ENCODE measurements around the gene TMED4. TPM values are rescaled to one million over a fixed set of nuclear protein-coding genes. Genes with fewer than 3 reads are reported as not detected.
"Not testable (repeated sequence)": the region's sequence is repeated elsewhere in the genome, so short reads cannot be mapped to it uniquely, and the experiment has no call there.

Gene TMED4
- total RNA-seq, 1 donor from 2014 or later: 72.4 TPM

DNA sequence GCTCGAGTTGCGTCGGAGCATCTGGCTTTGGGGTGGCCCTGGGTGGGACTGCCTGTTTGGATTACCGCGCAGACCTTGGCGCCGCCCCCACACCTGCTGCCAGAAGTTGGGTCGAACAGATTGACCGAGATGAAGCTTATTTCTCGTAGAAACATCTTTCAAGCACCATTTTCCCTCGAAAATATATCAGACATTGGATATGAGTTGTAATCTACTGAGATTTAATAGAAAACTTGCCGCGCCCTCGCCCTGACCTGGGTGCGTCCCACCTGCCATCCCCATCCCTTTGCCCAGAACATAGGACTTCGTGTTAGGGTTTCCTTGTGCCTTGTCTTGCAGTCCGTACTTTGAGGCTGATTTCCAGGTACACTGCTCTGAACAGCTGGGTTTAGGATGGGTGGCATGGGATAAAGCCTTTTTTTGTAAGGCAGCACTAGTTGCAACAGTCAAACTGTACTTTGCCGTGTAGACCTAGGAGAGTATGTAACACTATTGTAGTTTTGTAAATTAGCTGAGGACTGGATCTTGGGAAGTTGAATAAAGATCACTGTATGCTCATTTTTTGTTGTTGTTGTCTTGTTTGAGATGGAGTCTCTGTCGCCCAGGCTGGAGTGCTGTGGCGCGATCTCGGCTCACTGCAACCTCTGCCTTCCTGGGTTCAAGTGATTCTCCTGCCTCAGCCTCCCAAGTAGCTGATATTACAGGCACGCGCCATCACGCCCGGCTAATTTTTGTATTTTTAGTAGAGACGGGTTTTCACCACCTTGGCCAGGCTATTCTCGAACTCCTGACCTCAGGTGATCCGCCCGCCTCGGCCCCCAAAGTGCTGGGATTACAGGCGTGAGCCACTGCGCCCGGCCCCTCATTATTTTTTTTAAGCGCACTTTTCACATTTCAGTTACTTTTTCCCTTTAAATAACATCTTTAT is 25.4 kb upstream of the TMED4 start:
- DNase-seq (ENCODE audit: low read depth, low spot score): no peak

DNA sequence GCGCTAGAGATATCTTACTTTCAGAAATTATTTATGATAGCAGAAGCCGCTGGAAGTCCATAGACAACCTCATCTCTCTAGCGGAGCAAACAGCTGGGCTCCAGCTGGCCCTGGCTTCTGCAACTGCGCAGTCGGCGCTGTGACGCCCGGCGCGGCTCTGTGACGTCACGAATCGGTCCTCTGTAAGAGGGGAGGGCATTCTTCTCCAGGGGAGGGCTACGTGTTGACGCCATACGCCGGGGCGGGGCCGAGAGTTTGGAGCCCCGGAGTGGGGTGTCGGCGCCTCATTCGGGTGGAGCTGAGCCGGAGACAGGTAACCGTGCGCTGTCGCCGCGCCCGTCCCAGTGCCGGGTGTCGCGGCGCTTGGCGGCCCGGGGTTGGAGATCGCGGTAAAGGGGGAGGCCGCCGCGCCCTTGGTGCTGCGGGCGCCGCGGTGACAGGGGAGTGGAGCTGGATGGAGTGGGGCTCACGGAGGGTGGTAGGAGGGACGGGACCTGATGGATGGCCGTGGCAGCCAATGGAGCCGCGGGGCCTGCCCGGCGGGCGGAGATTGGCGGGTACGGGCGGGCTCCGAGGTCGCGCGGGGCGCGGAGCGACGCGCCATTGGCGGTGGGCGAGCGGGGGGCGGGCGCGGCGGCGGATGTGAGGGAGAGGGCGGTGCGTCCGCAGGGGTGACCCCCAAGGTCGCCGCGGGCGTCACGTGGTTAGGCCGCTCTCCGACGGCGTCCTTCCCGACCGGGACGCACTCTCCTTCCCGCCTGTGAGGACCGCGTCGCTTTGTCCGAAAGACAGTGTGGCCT is 24.5 kb upstream of the TMED4 start, which contains the start of gene OGDH:
Gene OGDH, plus strand, starts transcription at position 287 of the 800 bp plus-strand sequence. CDS start 17,717 bp downstream, outside the sequence.
- peak; percentile 96 for DNase-seq (ENCODE audit: low read depth, low spot score)

DNA sequence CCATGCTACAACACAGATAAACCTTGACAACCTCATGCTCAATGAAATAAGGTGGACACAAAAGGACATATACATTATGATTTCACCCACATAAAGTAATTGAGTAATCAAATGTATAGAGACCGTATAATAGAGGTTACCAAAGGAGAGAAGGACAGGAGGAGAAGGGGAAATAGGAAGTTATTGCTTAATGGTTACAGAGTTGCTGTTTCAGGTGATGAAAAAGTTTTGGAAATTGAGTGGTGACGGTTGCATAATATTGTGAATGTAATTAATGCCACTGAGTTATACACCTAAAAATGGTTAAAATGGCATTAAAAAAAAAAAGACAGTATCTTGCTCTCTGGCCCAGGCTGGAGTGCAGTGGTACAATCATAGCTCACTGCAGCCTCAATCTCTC is 22.9 kb upstream of the TMED4 start:
- no peak for DNase-seq (ENCODE audit: low read depth, low spot score)

DNA sequence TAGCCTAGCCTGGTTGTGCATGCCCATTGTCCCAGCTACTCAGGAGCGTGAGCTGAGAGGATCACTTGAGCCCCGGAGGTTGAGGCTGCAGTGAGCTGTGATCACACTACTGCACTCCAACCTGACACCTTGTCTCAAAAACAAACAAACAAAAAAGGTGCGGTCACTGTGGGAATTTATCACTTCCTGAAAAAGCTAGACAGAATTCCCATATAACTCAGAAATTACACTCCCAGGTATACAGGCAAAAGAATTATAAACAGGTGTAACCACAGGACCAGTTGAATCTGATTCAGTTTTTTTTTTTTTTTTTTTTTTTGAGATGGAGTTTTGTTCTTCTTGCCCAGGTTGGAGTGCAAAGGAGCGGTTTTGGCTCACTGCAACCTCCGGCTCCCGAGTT is 21.2 kb upstream of the TMED4 start:
- DNase-seq (ENCODE audit: low read depth, low spot score): no peak

DNA sequence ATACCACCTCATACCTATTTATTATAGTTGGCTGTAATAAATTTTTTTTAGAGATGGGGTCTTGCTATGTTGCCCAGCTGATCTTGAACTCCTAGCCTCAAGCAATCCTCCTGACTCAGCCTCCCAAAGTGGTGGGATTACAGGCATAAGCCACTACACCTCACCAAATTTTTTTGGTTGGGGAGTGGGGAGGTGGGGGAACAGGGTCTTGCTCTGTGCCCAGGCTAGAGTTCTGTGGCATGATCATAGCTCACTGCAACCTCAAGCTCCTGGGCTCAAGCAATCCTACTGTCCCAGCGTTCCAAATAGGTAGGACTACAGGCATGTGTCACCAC is 20.5 kb upstream of the TMED4 start:
- DNase-seq (ENCODE audit: low read depth, low spot score): no peak

DNA sequence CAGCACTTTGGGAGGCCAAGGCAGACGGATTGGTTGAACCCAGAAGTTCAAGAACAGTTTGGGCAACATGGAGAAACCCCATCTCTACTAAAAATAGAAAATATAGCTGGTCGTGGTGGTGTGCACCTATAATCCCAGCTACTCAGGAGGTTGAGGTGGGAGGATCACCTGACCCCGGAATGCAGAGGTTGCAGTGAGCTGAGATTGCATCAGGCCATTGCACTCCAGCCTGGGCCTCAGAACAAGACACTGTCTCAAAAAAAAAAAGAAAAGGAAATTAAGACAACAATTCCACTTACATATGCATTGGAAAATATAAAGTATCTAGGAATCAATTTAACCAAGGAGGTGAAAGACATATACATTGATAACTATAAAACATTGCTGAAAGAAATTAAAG is 17.2 kb upstream of the TMED4 start:
- no peak for DNase-seq (ENCODE audit: low read depth, low spot score)

DNA sequence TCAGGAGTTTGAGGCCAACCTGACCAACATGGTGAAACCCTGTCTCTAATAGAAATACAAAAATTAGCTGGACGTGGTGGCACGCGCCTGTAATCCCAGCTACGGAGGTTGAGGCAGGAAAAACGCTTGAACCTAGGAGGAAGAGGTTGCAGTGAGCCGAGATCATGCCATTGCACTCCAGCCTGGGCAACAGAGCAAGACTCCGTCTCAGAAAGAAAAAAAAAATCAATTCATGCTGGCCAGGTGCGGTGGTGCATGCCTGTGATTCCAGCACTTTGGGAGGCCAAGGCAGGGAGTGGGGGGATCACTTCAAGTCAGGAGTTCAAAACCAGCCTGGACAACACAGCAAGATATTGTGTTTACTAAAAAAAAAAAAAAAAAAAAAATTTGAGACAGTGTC is 15.2 kb upstream of the TMED4 start:
- DNase-seq (ENCODE audit: low read depth, low spot score): not testable (repeated sequence)

DNA sequence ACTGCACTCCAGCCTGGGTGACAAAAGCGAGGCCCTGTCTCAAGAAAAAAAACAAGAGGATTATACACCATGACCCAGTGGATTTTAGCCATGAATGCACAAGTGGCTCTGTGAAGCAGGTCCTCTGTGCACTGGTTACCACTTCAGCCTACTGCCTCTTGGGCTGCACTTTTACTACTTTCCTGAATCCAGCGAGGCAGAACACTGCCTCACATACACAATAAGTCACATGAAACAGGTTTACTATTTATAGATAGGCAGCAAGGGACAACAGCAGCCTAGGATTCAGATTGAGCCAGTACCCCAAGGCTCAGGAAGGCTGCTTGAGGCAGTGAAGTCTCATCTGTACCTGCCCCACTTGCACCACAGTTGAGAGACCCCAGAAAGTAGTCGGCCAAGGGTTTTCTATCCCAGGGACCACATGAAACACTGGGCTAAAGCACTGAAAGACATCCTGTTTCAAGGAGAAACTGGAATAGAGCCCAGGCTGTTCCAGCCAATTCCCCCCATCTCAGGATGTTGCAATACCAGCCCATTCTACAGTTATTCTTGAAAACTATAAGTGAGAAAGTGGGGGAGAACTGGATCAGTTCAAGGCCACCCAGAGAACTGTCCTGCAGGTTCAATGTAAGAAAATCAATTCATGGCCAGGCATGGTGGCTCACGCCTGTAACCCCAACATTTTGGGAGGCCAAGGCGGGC is 14.1 kb upstream of the TMED4 start:
- no peak for DNase-seq (ENCODE audit: low read depth, low spot score)

DNA sequence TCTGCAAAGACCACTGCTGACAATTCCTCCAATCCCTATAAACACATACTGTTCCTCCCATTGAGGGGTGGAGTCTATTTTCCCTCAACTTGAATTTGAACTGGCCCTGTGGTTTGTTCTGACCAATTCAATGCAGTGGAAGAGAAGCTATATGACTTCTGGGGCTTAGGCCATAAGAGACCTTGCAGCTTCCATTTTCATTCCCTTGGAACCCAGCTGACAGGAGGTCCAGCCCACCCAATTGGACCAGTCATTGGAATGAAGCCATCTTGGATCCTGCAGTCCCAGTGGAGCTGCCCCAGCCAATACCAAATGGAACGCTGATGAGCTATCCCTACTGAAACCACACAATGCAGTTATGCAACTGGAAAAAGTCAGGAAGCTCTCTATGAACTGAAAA is 8.9 kb upstream of the TMED4 start:
- no peak for DNase-seq (ENCODE audit: low read depth, low spot score)

DNA sequence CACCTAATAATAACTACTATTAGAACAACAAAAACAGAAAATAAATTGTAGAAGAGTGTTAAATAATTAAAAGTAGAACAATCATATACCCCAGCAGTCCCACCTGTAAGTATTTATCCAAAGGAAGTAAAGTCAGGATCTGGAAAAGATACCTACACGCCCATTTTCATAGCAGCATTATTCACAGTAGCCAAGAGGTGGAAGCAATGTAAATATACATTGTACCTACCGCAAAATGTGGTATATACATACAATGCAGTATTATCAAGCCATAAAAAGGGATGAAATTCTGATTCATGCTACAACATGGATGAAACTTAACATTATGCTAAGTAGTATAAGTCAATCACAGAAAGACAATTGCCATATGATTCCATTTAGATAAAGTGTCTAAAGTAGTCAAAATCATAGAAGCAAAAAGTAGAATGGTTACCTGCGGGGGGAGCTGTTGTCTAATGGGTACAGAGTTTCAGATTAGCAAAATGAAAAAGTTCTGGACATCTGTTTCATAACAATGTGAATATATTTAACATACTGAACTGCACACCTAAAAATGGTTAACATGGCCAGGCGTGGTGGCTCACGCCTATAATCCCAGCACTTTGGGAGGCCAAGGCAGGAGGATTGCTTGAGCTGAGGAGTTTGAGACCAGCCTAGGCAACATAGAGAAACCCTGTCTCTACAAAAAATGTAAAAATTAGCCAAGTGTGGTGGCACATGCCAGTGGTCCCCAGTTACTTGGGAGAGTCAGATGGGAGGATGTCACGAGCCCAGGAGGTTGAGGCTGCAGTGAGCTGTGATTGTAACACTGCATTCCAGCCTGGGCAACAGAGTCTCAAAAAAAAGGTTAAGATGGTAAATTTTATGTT is 6.0 kb upstream of the TMED4 start:
- no peak for DNase-seq (ENCODE audit: low read depth, low spot score)

DNA sequence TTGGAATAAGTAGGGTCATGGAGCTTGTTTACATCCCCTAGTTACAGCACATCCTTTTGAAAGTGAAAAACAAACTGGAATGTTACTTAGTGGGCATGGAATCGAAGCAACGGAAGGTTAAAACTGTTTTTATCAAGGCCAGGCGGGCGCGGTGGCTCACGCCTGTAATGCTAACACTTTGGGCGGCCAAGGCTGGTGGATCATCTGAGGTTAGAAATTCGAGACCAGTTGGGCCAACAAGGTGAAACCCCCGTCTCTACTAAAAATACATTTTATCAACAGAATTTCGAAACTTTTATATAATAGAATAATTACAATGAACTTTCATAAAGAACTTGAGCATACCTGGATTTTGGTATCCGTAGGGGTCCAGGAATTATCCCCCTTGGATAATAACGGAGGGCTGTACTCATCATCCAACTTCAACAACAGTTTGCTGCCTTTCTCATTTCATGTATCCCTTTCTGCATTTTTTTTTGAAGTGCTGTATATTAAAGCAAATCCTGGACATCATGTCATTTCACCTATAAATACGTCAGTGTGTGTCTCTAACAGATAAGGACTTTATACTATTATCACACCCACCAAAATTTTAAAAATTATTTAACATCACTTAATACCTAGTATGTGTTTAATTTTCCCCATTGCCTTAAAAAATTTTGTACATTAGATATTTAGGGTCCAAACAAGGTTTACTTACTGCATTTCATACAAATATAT is 1.3 kb upstream of the TMED4 start:
- no peak for DNase-seq (ENCODE audit: low read depth, low spot score)

DNA sequence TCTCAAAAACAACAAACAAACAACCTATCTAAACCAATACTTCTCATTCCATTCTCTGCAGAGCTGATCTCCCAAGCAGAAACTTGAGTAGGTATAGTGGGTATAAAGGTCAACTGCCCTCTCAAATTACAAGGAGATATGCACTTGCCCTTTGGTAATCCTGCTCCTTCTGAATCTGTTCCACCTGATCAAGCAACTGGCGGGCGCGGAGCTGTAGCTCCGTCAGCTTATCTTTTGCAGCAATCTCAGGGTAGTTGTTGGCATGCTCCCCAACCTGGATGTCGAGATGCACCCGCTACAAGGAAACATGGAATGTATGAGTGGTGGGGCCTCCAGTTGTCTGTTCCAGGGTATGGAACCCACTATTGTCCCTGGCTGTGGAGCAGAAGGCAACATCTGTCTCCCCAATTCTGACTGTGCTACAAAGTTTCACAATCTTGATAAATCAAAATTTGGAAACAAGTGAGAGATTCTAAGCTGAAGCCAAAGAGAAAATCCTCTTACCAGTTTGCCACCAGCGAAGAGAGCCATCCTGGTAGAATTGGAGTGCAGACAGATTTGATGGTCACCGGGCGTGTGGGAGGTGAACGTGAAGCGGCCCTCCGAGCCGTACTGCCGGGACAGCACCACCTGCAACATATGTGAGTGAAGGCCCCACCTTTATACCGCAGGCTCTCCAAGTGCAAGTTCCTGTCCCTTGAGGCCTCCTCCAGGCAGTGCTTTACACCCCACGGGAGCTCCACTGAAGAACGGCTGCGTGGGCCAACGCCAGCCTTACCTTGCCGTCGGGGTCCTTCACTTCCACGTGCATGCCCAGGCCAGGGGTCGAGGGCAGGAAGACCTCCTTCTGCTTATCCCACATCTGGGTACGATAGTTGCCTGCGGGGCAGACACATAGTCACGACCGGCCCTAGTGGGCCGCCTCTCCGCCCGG is 819 bp downstream of the TMED4 start:
- DNase-seq (ENCODE audit: low read depth, low spot score): no peak

DNA sequence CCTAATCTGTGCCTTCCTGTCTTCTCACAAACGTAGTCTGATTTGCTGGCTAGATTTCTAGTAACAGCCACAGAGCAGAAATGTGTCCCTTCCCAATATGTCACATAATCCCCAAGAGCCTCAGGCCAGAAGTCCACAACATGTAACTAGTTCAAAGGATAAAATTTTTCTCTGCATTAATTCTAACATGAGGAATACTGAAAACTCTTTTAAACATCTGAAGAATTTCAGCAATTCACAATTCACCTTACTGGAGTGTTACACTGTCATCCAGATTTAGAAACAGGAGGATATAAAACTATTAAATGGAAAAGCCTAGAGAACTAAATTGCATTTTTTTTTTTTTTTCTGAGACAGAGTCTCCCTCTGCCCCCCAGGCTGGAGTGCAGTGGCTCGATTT is 5.8 kb downstream of the TMED4 start:
- DNase-seq (ENCODE audit: low read depth, low spot score): no peak

DNA sequence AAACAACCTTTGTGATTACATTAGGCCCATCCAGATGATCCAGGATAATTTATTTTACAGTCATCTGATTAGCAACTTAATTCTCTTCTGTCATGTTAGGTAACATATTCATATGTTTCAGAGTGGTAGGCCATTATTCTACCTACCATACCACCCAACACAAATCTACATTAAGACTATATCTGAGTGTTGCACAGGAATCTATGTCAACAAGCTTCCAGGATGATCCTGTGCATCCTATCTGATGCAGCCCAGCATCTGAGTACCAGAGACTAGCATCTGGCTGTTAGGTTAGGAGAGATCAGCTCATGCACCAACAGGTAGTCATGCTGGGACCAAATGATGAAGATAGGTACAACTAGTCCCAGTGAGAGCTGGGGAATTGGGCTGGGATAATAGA is 7.0 kb downstream of the TMED4 start:
- no peak for DNase-seq (ENCODE audit: low read depth, low spot score)

DNA sequence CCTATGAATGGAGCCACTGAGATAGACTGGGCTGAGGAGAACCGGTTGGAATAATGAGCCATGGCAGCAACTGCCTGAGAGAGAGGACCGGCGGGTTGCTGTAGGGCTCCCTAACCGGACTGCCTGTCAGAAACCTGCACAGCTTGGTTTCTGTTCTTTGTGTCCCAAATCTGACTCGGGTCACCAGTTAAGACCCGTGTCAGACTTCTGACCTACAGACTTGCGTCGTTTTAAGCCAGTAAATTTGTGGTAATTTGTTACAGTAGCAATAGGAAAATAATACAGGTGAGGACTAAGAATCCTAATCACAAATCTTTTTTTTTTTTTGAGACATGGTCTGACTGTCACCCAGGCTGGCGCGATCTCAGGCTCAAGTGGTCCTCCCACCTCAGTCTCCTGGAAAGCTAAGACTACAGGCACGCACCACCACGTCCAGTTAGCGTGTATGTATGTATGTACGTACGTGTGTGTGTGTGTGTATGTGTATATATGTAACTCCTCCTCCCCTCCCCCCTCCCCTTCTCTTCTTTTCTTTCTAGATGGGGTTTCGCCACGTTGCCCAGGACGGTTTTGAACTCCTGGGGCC is 7.7 kb downstream of the TMED4 start:
- no peak for DNase-seq (ENCODE audit: low read depth, low spot score)

DNA sequence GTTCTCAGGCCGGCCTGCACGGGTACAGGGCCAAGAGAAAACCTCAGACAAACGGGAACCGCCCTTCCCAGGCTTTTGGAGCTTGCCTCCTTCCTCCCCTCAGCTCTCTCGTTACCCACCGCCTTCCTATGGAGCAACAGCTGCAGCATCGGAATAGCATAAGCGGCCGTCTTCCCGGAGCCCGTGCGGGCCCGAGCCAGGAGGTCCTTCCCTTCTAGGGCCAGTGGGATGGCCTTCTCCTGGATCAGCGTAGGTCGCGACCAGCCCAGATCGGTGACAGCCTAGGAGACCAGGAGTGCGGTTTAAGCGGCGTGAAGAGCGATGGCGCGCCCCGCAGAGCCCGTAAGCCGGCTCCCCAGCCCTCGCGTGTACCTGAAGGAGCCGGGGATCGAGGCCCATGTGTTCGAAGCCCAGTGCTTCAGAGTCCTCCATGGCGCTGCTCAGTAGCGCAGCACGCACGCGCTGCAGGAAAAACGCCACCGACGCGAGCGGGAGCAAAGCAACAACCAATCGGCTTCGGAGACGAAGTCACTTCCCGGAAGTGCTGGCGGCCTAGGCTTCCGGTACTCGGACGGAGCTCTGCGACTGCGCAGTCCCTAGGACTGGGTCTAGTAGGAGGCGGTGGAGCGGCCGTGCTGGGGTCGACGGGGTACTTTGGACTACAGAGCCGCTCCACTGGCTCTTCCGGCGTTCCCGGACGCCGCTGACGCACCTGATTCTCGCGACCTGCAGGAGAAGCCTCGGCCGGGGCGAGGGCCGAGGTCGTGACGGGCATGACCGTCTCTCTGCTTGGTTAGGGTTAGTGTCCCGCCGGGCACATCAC is 8.4 kb downstream of the TMED4 start, which contains the start of gene DDX56:
Gene DDX56, minus strand, starts transcription at position 445 of the 823 bp plus-strand sequence. Its CDS starts 13 bp downstream, at position 432.
- DNase-seq (ENCODE audit: low read depth, low spot score): peak; percentile 84

DNA sequence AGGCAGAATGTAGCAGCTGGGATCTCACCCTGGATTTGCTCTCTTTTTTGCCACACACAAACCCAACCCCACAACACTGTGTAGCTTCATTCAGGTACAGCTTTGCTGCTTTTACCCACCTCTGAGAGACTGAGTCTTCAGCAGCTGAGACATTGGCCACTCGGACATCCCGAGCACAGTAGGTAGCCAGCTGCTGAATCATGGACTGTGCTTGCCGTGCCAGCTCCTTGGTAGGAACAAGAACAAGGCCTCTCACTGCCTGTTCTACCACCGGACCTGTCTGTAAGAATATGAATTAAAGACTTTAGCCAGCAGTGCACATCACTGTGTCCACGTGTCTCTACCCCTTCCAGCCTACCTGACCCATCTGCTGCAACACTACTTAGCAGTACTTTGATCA is 9.3 kb downstream of the TMED4 start:
- no peak for DNase-seq (ENCODE audit: low read depth, low spot score)

DNA sequence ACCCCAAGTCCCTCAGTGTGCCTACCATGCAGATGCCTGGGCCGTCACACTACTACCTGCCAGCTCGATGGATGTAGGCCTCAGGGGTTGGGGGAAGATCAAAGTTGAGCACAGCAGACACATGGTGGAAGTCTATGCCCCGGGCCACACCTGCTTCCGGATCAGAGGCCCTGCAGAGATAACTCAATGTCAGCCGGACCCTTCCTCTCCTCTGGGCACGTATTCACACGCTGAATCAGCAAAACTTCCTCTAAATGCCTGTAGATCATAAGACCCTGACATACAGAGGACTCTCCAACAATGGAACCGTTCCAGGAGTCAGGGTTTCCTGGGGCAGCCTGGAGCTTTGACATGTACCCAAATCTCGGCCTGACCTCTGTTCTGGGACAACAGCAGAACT is 12.1 kb downstream of the TMED4 start:
- no peak for DNase-seq (ENCODE audit: low read depth, low spot score)
